ENCODE measurements around the gene SPDYC.
A peak's percentile ranks its signal among the peaks of the same experiment; 100 is the strongest.

SPDYC gene

GRCh38 chr11:65156256-65156655 lies 13.8 kb upstream of the SPDYC start:
- Histone ChIP-seq H3K9me3 (ENCODE audit: control insufficient read depth in 2 of 2, low read length in 2 of 2) (no peaks in the 10 kb centered on the region), H3K4me1 (ENCODE audit: control insufficient read depth, insufficient read depth, low read length) (no peaks in the 10 kb centered on the region), H3K36me3 (ENCODE audit: control insufficient read depth in 2 of 2, insufficient read depth in 2 of 2, low read length in 2 of 2) (no peaks in the 10 kb centered on the region), H3K27ac (ENCODE audit: low read length) (no peak overlapping the region), H3K4me3 (ENCODE audit: low read length in 2 of 2) (no peak overlapping the region), H3K27me3 (ENCODE audit: control insufficient read depth in 1 of 2, insufficient read depth in 2 of 2, low read length in 2 of 2) (no peaks in the 10 kb centered on the region), H3K9ac (ENCODE audit: low read length in 2 of 2) (no peak overlapping the region)

- Histone ChIP-seq H3K36me3 (ENCODE audit: control insufficient read depth in 2 of 2, insufficient read depth in 2 of 2, low read length in 2 of 2) (no peaks in the 10 kb centered on the region), H3K27me3 (ENCODE audit: control insufficient read depth in 1 of 2, insufficient read depth in 2 of 2, low read length in 2 of 2) (no peaks in the 10 kb centered on the region), H3K9me3 (ENCODE audit: control insufficient read depth in 2 of 2, low read length in 2 of 2) (no peaks in the 10 kb centered on the region), H3K27ac (ENCODE audit: low read length) (no peak overlapping the region), H3K4me1 (ENCODE audit: control insufficient read depth, insufficient read depth, low read length) (no peaks in the 10 kb centered on the region), H3K9ac (ENCODE audit: low read length in 2 of 2) (no peak overlapping the region), H3K4me3 (ENCODE audit: low read length in 2 of 2) (no peak overlapping the region)
Measured at GRCh38 chr11:65156926-65157325, 13.1 kb upstream of the SPDYC start.

GRCh38 chr11:65157336-65157735 lies 12.7 kb upstream of the SPDYC start:
- no peak overlapping the region for H3K9ac ChIP-seq (ENCODE audit: low read length in 2 of 2)
- no peaks in the 10 kb centered on the region for H3K9me3 ChIP-seq (ENCODE audit: control insufficient read depth in 2 of 2, low read length in 2 of 2)
- no peak overlapping the region for H3K27ac ChIP-seq (ENCODE audit: low read length)
- H3K36me3 ChIP-seq (ENCODE audit: control insufficient read depth in 2 of 2, insufficient read depth in 2 of 2, low read length in 2 of 2), result no peaks in the 10 kb centered on the region
- no peak overlapping the region for H3K4me3 ChIP-seq (ENCODE audit: low read length in 2 of 2)
- no peaks in the 10 kb centered on the region for H3K27me3 ChIP-seq (ENCODE audit: control insufficient read depth in 1 of 2, insufficient read depth in 2 of 2, low read length in 2 of 2)
- no peaks in the 10 kb centered on the region for H3K4me1 ChIP-seq (ENCODE audit: control insufficient read depth, insufficient read depth, low read length)

- Histone ChIP-seq H3K27me3 (ENCODE audit: control insufficient read depth in 1 of 2, insufficient read depth in 2 of 2, low read length in 2 of 2) (no peaks in the 10 kb centered on the region), H3K27ac (ENCODE audit: low read length) (no peak overlapping the region), H3K9ac (ENCODE audit: low read length in 2 of 2) (no peak overlapping the region), H3K9me3 (ENCODE audit: control insufficient read depth in 2 of 2, low read length in 2 of 2) (no peaks in the 10 kb centered on the region), H3K36me3 (ENCODE audit: control insufficient read depth in 2 of 2, insufficient read depth in 2 of 2, low read length in 2 of 2) (no peaks in the 10 kb centered on the region), H3K4me3 (ENCODE audit: low read length in 2 of 2) (no peak overlapping the region), H3K4me1 (ENCODE audit: control insufficient read depth, insufficient read depth, low read length) (no peaks in the 10 kb centered on the region)
Measured at GRCh38 chr11:65159012-65159411, 11.0 kb upstream of the SPDYC start.

GRCh38 chr11:65160643-65161042 lies 9.4 kb upstream of the SPDYC start:
- H3K27me3 ChIP-seq (ENCODE audit: control insufficient read depth in 1 of 2, insufficient read depth in 2 of 2, low read length in 2 of 2), result no peaks in the 10 kb centered on the region
- no peak overlapping the region for H3K9ac ChIP-seq (ENCODE audit: low read length in 2 of 2)
- no peak overlapping the region for H3K4me3 ChIP-seq (ENCODE audit: low read length in 2 of 2)
- no peak overlapping the region for H3K27ac ChIP-seq (ENCODE audit: low read length)
- no peaks in the 10 kb centered on the region for H3K36me3 ChIP-seq (ENCODE audit: control insufficient read depth in 2 of 2, insufficient read depth in 2 of 2, low read length in 2 of 2)
- H3K9me3 ChIP-seq (ENCODE audit: control insufficient read depth in 2 of 2, low read length in 2 of 2), result no peaks in the 10 kb centered on the region
- no peaks in the 10 kb centered on the region for H3K4me1 ChIP-seq (ENCODE audit: control insufficient read depth, insufficient read depth, low read length)

- no peaks in the 10 kb centered on the region for H3K4me1 ChIP-seq (ENCODE audit: control insufficient read depth, insufficient read depth, low read length)
- H3K36me3 ChIP-seq (ENCODE audit: control insufficient read depth in 2 of 2, insufficient read depth in 2 of 2, low read length in 2 of 2), result no peaks in the 10 kb centered on the region
- H3K27me3 ChIP-seq (ENCODE audit: control insufficient read depth in 1 of 2, insufficient read depth in 2 of 2, low read length in 2 of 2), result no peaks in the 10 kb centered on the region
- no peaks in the 10 kb centered on the region for H3K9me3 ChIP-seq (ENCODE audit: control insufficient read depth in 2 of 2, low read length in 2 of 2)
- no peak overlapping the region for H3K9ac ChIP-seq (ENCODE audit: low read length in 2 of 2)
- no peak overlapping the region for H3K27ac ChIP-seq (ENCODE audit: low read length)
- H3K4me3 ChIP-seq (ENCODE audit: low read length in 2 of 2), result no peak overlapping the region
Measured at GRCh38 chr11:65163684-65164083, 6.3 kb upstream of the SPDYC start.

- Histone ChIP-seq H3K9ac (ENCODE audit: low read length in 2 of 2) (no peak overlapping the region), H3K9me3 (ENCODE audit: control insufficient read depth in 2 of 2, low read length in 2 of 2) (no peaks in the 10 kb centered on the region), H3K27ac (ENCODE audit: low read length) (no peak overlapping the region), H3K27me3 (ENCODE audit: control insufficient read depth in 1 of 2, insufficient read depth in 2 of 2, low read length in 2 of 2) (no peaks in the 10 kb centered on the region), H3K4me1 (ENCODE audit: control insufficient read depth, insufficient read depth, low read length) (no peaks in the 10 kb centered on the region), H3K36me3 (ENCODE audit: control insufficient read depth in 2 of 2, insufficient read depth in 2 of 2, low read length in 2 of 2) (no peaks in the 10 kb centered on the region), H3K4me3 (ENCODE audit: low read length in 2 of 2) (peak overlapping the region in 1 of 2 donors; percentile 35)
Measured at GRCh38 chr11:65165410-65166317, 4.4 kb upstream of the SPDYC start.

GRCh38 chr11:65166893-65167292 lies 3.1 kb upstream of the SPDYC start:
- no peak overlapping the region for H3K9ac ChIP-seq (ENCODE audit: low read length in 2 of 2)
- no peaks in the 10 kb centered on the region for H3K4me1 ChIP-seq (ENCODE audit: control insufficient read depth, insufficient read depth, low read length)
- H3K27me3 ChIP-seq (ENCODE audit: control insufficient read depth in 1 of 2, insufficient read depth in 2 of 2, low read length in 2 of 2), result no peaks in the 10 kb centered on the region
- H3K36me3 ChIP-seq (ENCODE audit: control insufficient read depth in 2 of 2, insufficient read depth in 2 of 2, low read length in 2 of 2), result no peaks in the 10 kb centered on the region
- no peak overlapping the region for H3K27ac ChIP-seq (ENCODE audit: low read length)
- H3K4me3 ChIP-seq (ENCODE audit: low read length in 2 of 2), result no peak overlapping the region
- no peaks in the 10 kb centered on the region for H3K9me3 ChIP-seq (ENCODE audit: control insufficient read depth in 2 of 2, low read length in 2 of 2)

GRCh38 chr11:65167656-65168055 lies 2.4 kb upstream of the SPDYC start:
- no peaks in the 10 kb centered on the region for H3K27me3 ChIP-seq (ENCODE audit: control insufficient read depth in 1 of 2, insufficient read depth in 2 of 2, low read length in 2 of 2)
- H3K4me1 ChIP-seq (ENCODE audit: control insufficient read depth, insufficient read depth, low read length), result no peaks in the 10 kb centered on the region
- H3K36me3 ChIP-seq (ENCODE audit: control insufficient read depth in 2 of 2, insufficient read depth in 2 of 2, low read length in 2 of 2), result no peaks in the 10 kb centered on the region

GRCh38 chr11:65169164-65169641 lies 830 bp upstream of the SPDYC start:
- no peaks in the 10 kb centered on the region for H3K27me3 ChIP-seq (ENCODE audit: control insufficient read depth in 1 of 2, insufficient read depth in 2 of 2, low read length in 2 of 2)
- no peak overlapping the region for H3K9ac ChIP-seq (ENCODE audit: low read length in 2 of 2)
- H3K9me3 ChIP-seq (ENCODE audit: control insufficient read depth in 2 of 2, low read length in 2 of 2), result no peaks in the 10 kb centered on the region
- no peak overlapping the region for H3K4me3 ChIP-seq (ENCODE audit: low read length in 2 of 2)
- H3K27ac ChIP-seq (ENCODE audit: low read length), result no peak overlapping the region
- H3K36me3 ChIP-seq (ENCODE audit: control insufficient read depth in 2 of 2, insufficient read depth in 2 of 2, low read length in 2 of 2), result no peaks in the 10 kb centered on the region
- no peaks in the 10 kb centered on the region for H3K4me1 ChIP-seq (ENCODE audit: control insufficient read depth, insufficient read depth, low read length)

More at GRCh38 chr11:65167656-65168055, 2.4 kb upstream of the SPDYC start:
- Histone ChIP-seq H3K9me3 (ENCODE audit: control insufficient read depth in 2 of 2, low read length in 2 of 2) (no peaks in the 10 kb centered on the region), H3K9ac (ENCODE audit: low read length in 2 of 2) (no peak overlapping the region), H3K27ac (ENCODE audit: low read length) (no peak overlapping the region), H3K4me3 (ENCODE audit: low read length in 2 of 2) (no peak overlapping the region)

- H3K27me3 ChIP-seq (ENCODE audit: control insufficient read depth in 1 of 2, insufficient read depth in 2 of 2, low read length in 2 of 2), result no peaks in the 10 kb centered on the region
- H3K36me3 ChIP-seq (ENCODE audit: control insufficient read depth in 2 of 2, insufficient read depth in 2 of 2, low read length in 2 of 2), result no peaks in the 10 kb centered on the region
- no peak overlapping the region for H3K9ac ChIP-seq (ENCODE audit: low read length in 2 of 2)
- no peak overlapping the region for H3K4me3 ChIP-seq (ENCODE audit: low read length in 2 of 2)
- no peaks in the 10 kb centered on the region for H3K9me3 ChIP-seq (ENCODE audit: control insufficient read depth in 2 of 2, low read length in 2 of 2)
- no peaks in the 10 kb centered on the region for H3K4me1 ChIP-seq (ENCODE audit: control insufficient read depth, insufficient read depth, low read length)
- H3K27ac ChIP-seq (ENCODE audit: low read length), result no peak overlapping the region
Measured at GRCh38 chr11:65172600-65172999, 2.6 kb downstream of the SPDYC start.

All from stomach smooth muscle (tissue), 2 donors.